ENCODE data around the gene VPS13D. TPM values are rescaled to one million over a fixed set of nuclear protein-coding genes. Genes with fewer than 3 reads are reported as not detected.

VPS13D gene
- total RNA-seq, 4 donors from 2014 or later, result 88.3 to 123 (median 113) TPM

DNA sequence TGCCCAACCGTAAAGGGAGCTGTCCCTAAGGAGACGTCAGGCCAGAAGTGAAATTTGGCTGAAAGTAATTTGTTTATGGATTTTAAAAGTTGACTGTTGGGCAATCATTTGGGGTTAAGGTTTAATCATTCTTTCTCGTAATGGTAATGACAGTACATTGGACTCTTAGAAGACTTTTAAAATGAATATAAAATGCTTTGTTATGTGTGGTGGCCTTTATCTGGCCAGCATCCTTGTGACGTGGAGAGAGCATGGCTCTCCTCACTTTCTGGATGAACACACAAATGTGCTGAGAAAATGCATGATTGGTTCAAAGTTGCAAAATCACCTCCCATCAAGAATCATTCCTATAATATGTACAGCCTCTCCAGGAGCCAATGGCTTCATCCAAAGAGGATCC, 227.9 kb downstream of the VPS13D start:
- no peak overlapping the region for H3K4me3 ChIP-seq
- no peaks in the 10 kb centered on the region for H3K27me3 ChIP-seq
- peaks cover 0 to 15% (median 0%) of the 10 kb centered on the region in 3 donors for H3K36me3 ChIP-seq
- TF ChIP-seq, protein P1, sequence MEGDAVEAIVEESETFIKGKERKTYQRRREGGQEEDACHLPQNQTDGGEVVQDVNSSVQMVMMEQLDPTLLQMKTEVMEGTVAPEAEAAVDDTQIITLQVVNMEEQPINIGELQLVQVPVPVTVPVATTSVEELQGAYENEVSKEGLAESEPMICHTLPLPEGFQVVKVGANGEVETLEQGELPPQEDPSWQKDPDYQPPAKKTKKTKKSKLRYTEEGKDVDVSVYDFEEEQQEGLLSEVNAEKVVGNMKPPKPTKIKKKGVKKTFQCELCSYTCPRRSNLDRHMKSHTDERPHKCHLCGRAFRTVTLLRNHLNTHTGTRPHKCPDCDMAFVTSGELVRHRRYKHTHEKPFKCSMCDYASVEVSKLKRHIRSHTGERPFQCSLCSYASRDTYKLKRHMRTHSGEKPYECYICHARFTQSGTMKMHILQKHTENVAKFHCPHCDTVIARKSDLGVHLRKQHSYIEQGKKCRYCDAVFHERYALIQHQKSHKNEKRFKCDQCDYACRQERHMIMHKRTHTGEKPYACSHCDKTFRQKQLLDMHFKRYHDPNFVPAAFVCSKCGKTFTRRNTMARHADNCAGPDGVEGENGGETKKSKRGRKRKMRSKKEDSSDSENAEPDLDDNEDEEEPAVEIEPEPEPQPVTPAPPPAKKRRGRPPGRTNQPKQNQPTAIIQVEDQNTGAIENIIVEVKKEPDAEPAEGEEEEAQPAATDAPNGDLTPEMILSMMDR (IDR thresholded peaks at IDR 0.05), result no peak
- TF ChIP-seq POLR2A (IDR thresholded peaks at IDR 0.05), result no peak
- peaks cover 0 to 29% (median 6%) of the 10 kb centered on the region in 4 donors for H3K4me1 ChIP-seq
- no peak for DNase-seq
- H3K9me3 ChIP-seq, result no peaks in the 10 kb centered on the region
- peak overlapping the region; percentile 17 to 51 (median 26) for H3K27ac ChIP-seq

DNA sequence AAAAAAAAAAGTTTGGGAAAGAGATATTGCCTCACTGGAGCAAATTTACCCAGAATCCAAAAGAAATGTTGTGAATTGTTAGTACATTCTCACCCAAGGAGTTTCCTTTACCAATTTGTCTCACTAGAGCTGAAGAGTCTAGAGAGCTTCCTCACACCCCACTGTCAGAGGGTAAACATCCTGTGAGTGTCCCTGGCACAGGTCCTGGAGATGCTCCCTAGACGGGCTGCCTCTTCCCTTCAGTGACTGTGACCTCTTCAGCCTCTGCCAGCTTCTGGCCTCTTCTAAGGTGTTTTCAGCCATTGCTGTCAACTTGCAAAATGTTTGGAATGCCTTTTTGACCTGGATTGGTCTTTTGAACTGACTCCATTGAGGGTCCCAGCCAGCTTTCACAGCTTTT, 228.7 kb downstream of the VPS13D start:
- H3K27ac ChIP-seq, result peak overlapping the region in 3 of 4 donors; percentile 25 to 51 (median 28)

DNA sequence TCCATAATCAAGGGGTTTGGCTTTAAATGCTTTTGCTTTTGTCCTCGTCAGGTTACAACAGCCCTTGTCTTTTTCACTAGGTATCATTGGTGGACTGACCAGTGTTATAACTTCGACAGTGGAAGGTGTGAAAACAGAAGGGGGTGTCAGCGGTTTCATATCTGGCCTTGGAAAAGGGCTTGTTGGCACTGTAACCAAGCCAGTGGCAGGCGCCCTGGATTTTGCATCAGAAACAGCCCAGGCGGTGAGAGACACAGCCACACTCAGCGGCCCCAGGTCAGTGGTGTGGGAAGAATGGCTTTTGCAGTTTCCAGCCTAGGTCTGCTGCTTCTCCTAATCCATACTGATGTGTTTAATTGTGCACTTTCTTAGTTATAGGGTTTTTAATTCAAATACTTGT, 230.3 kb downstream of the VPS13D start:
- peak overlapping the region in 1 of 4 donors; percentile 70 for H3K27ac ChIP-seq
- no peak overlapping the region for H3K4me3 ChIP-seq

More for the DNA sequence above, 228.7 kb downstream of the VPS13D start:
- peaks cover 0 to 15% (median 0%) of the 10 kb centered on the region in 3 donors for H3K36me3 ChIP-seq
- no peak overlapping the region for H3K4me3 ChIP-seq
- DNase-seq, result no peak
- H3K4me1 ChIP-seq, result peaks cover 0 to 34% (median 6%) of the 10 kb centered on the region in 4 donors
- H3K9me3 ChIP-seq, result no peaks in the 10 kb centered on the region
- TF ChIP-seq, protein P1 (IDR thresholded peaks at IDR 0.05), result no peak
- no peak for TF ChIP-seq POLR2A (IDR thresholded peaks at IDR 0.05)
- no peaks in the 10 kb centered on the region for H3K27me3 ChIP-seq

DNA sequence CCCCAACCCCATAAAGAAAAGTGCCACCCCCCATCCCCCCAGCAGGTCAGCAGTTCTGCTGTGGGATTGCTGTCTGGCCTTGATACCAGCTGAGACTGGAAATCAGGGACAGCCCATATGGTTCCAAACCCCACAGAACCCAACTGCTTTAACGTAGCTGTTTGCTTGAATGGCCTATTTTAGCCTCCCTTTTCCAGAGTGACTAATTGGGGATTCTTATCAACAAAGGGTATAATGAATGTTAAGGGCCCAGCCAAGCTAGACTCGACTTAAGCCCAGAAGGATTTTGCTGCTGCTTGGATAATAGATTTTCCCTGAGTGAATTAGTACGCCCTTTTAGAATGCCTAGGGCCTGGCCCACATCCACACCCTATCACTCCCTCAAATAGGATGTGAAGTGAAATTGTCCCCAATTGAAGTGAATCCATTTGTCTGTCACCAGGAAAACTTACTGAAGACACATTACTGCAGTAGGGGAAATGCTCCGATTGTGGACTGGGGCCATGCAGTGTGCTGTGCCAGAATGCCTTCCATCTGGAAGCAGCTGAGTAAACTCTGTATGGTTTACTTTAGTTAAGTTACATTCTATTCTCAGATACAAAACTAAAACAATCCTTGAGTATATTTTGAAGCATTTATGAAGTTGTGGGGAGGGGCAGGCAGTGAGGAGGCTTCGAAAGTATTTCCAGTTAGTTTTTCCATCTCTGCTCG, 231.2 kb downstream of the VPS13D start:
- DNase-seq, result no peak
- Histone ChIP-seq H3K9me3 (no peaks in the 10 kb centered on the region), H3K4me3 (no peak overlapping the region), H3K36me3 (peaks cover 0 to 19% (median 0%) of the 10 kb centered on the region in 3 donors), H3K4me1 (peaks cover 0 to 32% (median 3%) of the 10 kb centered on the region in 4 donors), H3K27me3 (no peaks in the 10 kb centered on the region), H3K27ac (peak overlapping the region; percentile 16 to 70 (median 36))
- TF ChIP-seq, protein P1 (IDR thresholded peaks at IDR 0.05), result no peak
- TF ChIP-seq POLR2A (IDR thresholded peaks at IDR 0.05), result no peak

More for the DNA sequence above, 230.3 kb downstream of the VPS13D start:
- Histone ChIP-seq H3K27me3 (no peaks in the 10 kb centered on the region), H3K4me1 (peaks cover 0 to 35% (median 3%) of the 10 kb centered on the region in 4 donors), H3K9me3 (no peaks in the 10 kb centered on the region), H3K36me3 (peaks cover 0 to 18% (median 0%) of the 10 kb centered on the region in 3 donors)
- TF ChIP-seq POLR2A (IDR thresholded peaks at IDR 0.05), result no peak
- TF ChIP-seq, protein P1 (IDR thresholded peaks at IDR 0.05), result no peak
- DNase-seq, result no peak

DNA sequence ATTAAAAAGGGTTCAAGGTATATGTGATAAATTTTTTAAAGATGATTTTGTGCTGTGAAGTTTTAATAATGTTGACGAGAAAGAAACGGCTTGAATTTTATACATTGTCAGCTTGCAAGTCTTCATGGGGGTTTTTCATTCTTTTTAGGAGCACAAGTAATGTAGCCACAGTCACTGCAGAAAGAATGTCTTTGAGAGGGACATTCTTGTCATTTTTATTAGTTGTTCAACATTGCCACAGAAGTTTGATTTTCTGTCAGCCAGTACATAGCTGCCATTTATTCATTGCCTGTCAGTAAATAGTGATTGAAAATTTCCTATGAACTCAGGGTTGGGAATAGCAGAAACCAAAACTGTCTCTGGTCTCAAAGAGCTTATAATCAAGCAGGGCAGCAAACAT, 231.9 kb downstream of the VPS13D start:
- Histone ChIP-seq H3K4me3 (no peak overlapping the region), H3K36me3 (peaks cover 0 to 19% (median 0%) of the 10 kb centered on the region in 3 donors), H3K4me1 (peaks cover 0 to 32% (median 3%) of the 10 kb centered on the region in 4 donors), H3K27ac (peak overlapping the region in 3 of 4 donors; percentile 38 to 70 (median 45)), H3K9me3 (no peaks in the 10 kb centered on the region), H3K27me3 (no peaks in the 10 kb centered on the region)
- no peak for DNase-seq
- TF ChIP-seq, protein P1 (IDR thresholded peaks at IDR 0.05), result no peak
- no peak for TF ChIP-seq POLR2A (IDR thresholded peaks at IDR 0.05)

Data from Peyer's patch (tissue), 4 donors.